WTC11 (cell line): Measurements from ENCODE around the gene WBP4. TPM values are rescaled to one million over a fixed set of nuclear protein-coding genes. Genes with fewer than 3 reads are reported as not detected.

ENCODE experiments used
- ATAC-seq: fragments of 200-7000 bp; cut with Tn5 transposase; 2 replicates; pipeline ENCODE4 v1.10.0; 2021; ENCODE audit warnings: mild to moderate bottlenecking, moderate library complexity
- CTCF ChIA-PET: fragments of 300-600 bp; sonication (Branson Sonifier 250); formaldehyde crosslinking; loops from one replicate; lab custom pipeline; 2021; ENCODE audit warnings: antibody characterized with exemption; lab: Charles Lee
- POLR2A ChIA-PET: fragments of 350-600 bp; sonication (Branson Sonifier 250); formaldehyde crosslinking; loops from one replicate; lab custom pipeline; 2021; ENCODE audit warnings: antibody characterized with exemption; lab: Charles Lee
- DNase-seq: peaks from one replicate; pipeline ENCODE4 v3.0.0; 2021; ENCODE audit warnings: low spot score
- H3K27ac Mint-ChIP-seq: 2 replicates; pipeline ENCODE4 v1.8.0; 2021; ENCODE audit warnings: mixed read lengths
- H3K27me3 Mint-ChIP-seq: 2 replicates; pipeline ENCODE4 v1.8.0; 2021; ENCODE audit warnings: low read depth, mild to moderate bottlenecking, moderate library complexity, mixed read lengths
- H3K36me3 Mint-ChIP-seq: 2 replicates; pipeline ENCODE4 v1.8.0; 2021; ENCODE audit warnings: mixed read lengths
- H3K4me1 Mint-ChIP-seq: 2 replicates; pipeline ENCODE4 v1.8.0; 2022; ENCODE audit warnings: mixed read lengths
- H3K4me3 Mint-ChIP-seq: 2 replicates; pipeline ENCODE4 v1.8.0; 2021; ENCODE audit warnings: mild to moderate bottlenecking, moderate library complexity, mixed read lengths
- H3K9me3 Mint-ChIP-seq: 2 replicates; pipeline ENCODE4 v1.8.0; 2021; ENCODE audit warnings: mixed read lengths
- ATF1 ChIP-seq: sonication (generic); formaldehyde crosslinking; IDR thresholded peaks from 2 replicates; pipeline ENCODE4 v1.8.1; 2023; ENCODE audit warnings: mild to moderate bottlenecking, moderate library complexity, missing genetic modification reagents
- CBFB ChIP-seq: sonication (generic); formaldehyde crosslinking; IDR thresholded peaks from 2 replicates; pipeline ENCODE4 v1.8.1; 2022; ENCODE audit warnings: mild to moderate bottlenecking, low read depth, missing genetic modification reagents
- CREM ChIP-seq: sonication (generic); formaldehyde crosslinking; IDR thresholded peaks from 2 replicates; pipeline ENCODE4 v1.8.1; 2022; ENCODE audit warnings: mild to moderate bottlenecking, missing genetic modification reagents, moderate library complexity
- ERG ChIP-seq: fragments of 250-450 bp; sonication (Bioruptor Pico); IDR thresholded peaks from 2 replicates; pipeline ENCODE4 v1.8.0; 2021; ENCODE audit warnings: mild to moderate bottlenecking
- FOXJ3 ChIP-seq: sonication (generic); formaldehyde crosslinking; IDR thresholded peaks from 2 replicates; pipeline ENCODE4 v1.9.0; 2021; ENCODE audit warnings: missing genetic modification reagents, mild to moderate bottlenecking, borderline replicate concordance
- FOXK1 ChIP-seq: sonication (generic); formaldehyde crosslinking; IDR thresholded peaks from 2 replicates; pipeline ENCODE4 v1.8.0; 2022; ENCODE audit warnings: mild to moderate bottlenecking, moderate library complexity, missing genetic modification reagents
- IRF2 ChIP-seq: sonication (generic); formaldehyde crosslinking; IDR thresholded peaks from 2 replicates; pipeline ENCODE4 v1.8.0; 2022; ENCODE audit warnings: low read depth, missing genetic modification reagents, borderline replicate concordance
- KAT7 ChIP-seq: sonication (generic); formaldehyde crosslinking; IDR thresholded peaks from 2 replicates; pipeline ENCODE4 v1.8.1; 2023; ENCODE audit warnings: missing genetic modification reagents, mild to moderate bottlenecking, borderline replicate concordance
- MXD4 ChIP-seq: fragments of 250-450 bp; sonication (Bioruptor Pico); IDR thresholded peaks from 2 replicates; pipeline ENCODE4 v1.8.0; 2021; ENCODE audit warnings: mild to moderate bottlenecking, moderate library complexity, borderline replicate concordance
- MYBL2 ChIP-seq: sonication (generic); formaldehyde crosslinking; IDR thresholded peaks from 2 replicates; pipeline ENCODE4 v1.8.1; 2023; ENCODE audit warnings: mild to moderate bottlenecking, moderate library complexity, missing genetic modification reagents
- NR1H2 ChIP-seq: sonication (generic); formaldehyde crosslinking; IDR thresholded peaks from 2 replicates; pipeline ENCODE4 v1.9.0; 2021; ENCODE audit warnings: mild to moderate bottlenecking, moderate library complexity, missing genetic modification reagents
- PRRX2 ChIP-seq: fragments of 250-450 bp; sonication (Bioruptor Pico); IDR thresholded peaks from 2 replicates; pipeline ENCODE4 v1.8.0; 2021; ENCODE audit warnings: mild to moderate bottlenecking
- SMAD3 ChIP-seq: sonication (generic); formaldehyde crosslinking; IDR thresholded peaks from 2 replicates; pipeline ENCODE4 v1.8.0; 2022; ENCODE audit warnings: missing genetic modification reagents, mild to moderate bottlenecking, borderline replicate concordance
- STAT6 ChIP-seq: sonication (generic); formaldehyde crosslinking; conservative IDR thresholded peaks from 2 replicates; pipeline ENCODE4 v1.8.1; 2023; ENCODE audit warnings: mild to moderate bottlenecking, low read depth, missing genetic modification reagents, moderate library complexity
- TEAD1 ChIP-seq: sonication (generic); formaldehyde crosslinking; IDR thresholded peaks from 2 replicates; pipeline ENCODE4 v1.8.0; 2022; ENCODE audit warnings: mild to moderate bottlenecking, missing genetic modification reagents
- USF2 ChIP-seq: sonication (generic); formaldehyde crosslinking; IDR thresholded peaks from 2 replicates; pipeline ENCODE4 v1.8.1; 2023; ENCODE audit warnings: mild to moderate bottlenecking, missing genetic modification reagents, moderate library complexity
- ZNF121 ChIP-seq: sonication (generic); formaldehyde crosslinking; IDR thresholded peaks from 2 replicates; pipeline ENCODE4 v1.8.0; 2023; ENCODE audit warnings: missing genetic modification reagents
- ZNF263 ChIP-seq: sonication (generic); formaldehyde crosslinking; IDR thresholded peaks from 2 replicates; pipeline ENCODE4 v1.8.1; 2022; ENCODE audit warnings: low read depth, mild to moderate bottlenecking, moderate library complexity, missing genetic modification reagents
- ZNF317 ChIP-seq: sonication (generic); formaldehyde crosslinking; IDR thresholded peaks from 2 replicates; pipeline ENCODE4 v1.8.1; 2023; ENCODE audit warnings: low read depth, mild to moderate bottlenecking, moderate library complexity, missing genetic modification reagents, borderline replicate concordance
- ZNF423 ChIP-seq: fragments of 250-450 bp; sonication (Bioruptor Pico); IDR thresholded peaks from 2 replicates; pipeline ENCODE4 v2.1.2; 2022; ENCODE audit warnings: mild to moderate bottlenecking, moderate library complexity
- total RNA-seq: library from RNA; stranded (reverse); gene quantifications from 3 replicates; pipeline ENCODE4 v1.2.3, GENCODE V29; 2021
- TF ChIP-seq, protein P1 (sequence below): sonication (generic); formaldehyde crosslinking; IDR thresholded peaks from 2 replicates; pipeline ENCODE4 v1.8.1; 2023; ENCODE audit warnings: mild to moderate bottlenecking, missing genetic modification reagents
- TF ChIP-seq, protein P2 (sequence below): sonication (generic); formaldehyde crosslinking; IDR thresholded peaks from 2 replicates; pipeline ENCODE4 v1.8.1; 2022; ENCODE audit warnings: low read depth, missing genetic modification reagents, borderline replicate concordance

Gene WBP4
- total RNA-seq, 1 experiment from 2014 or later, result 9.6 TPM

- TF ChIP-seq KAT7 (CRISPR knock-in tag), result no peak
- no peak for TF ChIP-seq IRF2 (CRISPR knock-in tag)
- no peak for TF ChIP-seq ZNF121
- TF ChIP-seq STAT6 (CRISPR knock-in tag), result no peak
- TF ChIP-seq FOXK1, result no peak
- TF ChIP-seq, protein P1, sequence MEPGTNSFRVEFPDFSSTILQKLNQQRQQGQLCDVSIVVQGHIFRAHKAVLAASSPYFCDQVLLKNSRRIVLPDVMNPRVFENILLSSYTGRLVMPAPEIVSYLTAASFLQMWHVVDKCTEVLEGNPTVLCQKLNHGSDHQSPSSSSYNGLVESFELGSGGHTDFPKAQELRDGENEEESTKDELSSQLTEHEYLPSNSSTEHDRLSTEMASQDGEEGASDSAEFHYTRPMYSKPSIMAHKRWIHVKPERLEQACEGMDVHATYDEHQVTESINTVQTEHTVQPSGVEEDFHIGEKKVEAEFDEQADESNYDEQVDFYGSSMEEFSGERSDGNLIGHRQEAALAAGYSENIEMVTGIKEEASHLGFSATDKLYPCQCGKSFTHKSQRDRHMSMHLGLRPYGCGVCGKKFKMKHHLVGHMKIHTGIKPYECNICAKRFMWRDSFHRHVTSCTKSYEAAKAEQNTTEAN (CRISPR knock-in tag), result no peak
- TF ChIP-seq ERG (CRISPR knock-in tag), result no peak
Measured at GRCh38 chr13:41025518-41025917, 35.8 kb upstream of the WBP4 start (continued).

DNA sequence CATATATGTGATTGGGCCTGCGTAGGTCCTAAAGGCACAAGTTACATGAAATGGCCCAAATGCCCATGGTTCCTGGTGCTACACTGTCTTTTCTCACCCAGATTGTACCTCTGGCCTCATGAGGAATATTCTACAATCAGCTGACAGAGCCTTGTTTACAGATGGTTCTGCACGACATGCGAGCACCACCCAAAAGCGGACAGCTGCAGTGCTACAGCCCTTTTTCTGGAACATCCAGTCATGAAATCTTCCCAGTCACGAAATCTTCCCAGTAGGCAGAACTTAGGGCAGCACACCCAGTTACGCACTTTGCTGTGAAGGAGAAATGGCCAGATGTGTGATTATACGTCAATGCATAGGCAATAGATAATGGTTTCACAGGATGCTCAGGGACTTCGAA, 34.5 kb upstream of the WBP4 start:
- H3K9me3 Mint-ChIP-seq, result no peaks in the 10 kb centered on the region
- H3K4me3 Mint-ChIP-seq, result no peak overlapping the region
- no peaks in the 10 kb centered on the region; the same call in 1 of the 2 replicates for H3K4me1 Mint-ChIP-seq
- no peaks in the 10 kb centered on the region for H3K27me3 Mint-ChIP-seq
- DNase-seq (no peak), ATAC-seq (no peak)
- no peaks in the 10 kb centered on the region for H3K36me3 Mint-ChIP-seq
- H3K27ac Mint-ChIP-seq, result no peak overlapping the region
- TF ChIP-seq USF2 (CRISPR knock-in tag) (no peak), ZNF317 (CRISPR knock-in tag) (no peak), ZNF263 (CRISPR knock-in tag) (no peak), NR1H2 (no peak), ATF1 (CRISPR knock-in tag) (no peak), CREM (no peak), STAT6 (CRISPR knock-in tag) (no peak), SMAD3 (CRISPR knock-in tag) (no peak), CBFB (CRISPR knock-in tag) (no peak), MXD4 (CRISPR knock-in tag) (no peak), PRRX2 (no peak), TEAD1 (CRISPR knock-in tag) (no peak), ZNF423 (CRISPR knock-in tag) (no peak), FOXJ3 (no peak), ERG (CRISPR knock-in tag) (no peak), MYBL2 (CRISPR knock-in tag) (no peak)
- TF ChIP-seq, protein P2, sequence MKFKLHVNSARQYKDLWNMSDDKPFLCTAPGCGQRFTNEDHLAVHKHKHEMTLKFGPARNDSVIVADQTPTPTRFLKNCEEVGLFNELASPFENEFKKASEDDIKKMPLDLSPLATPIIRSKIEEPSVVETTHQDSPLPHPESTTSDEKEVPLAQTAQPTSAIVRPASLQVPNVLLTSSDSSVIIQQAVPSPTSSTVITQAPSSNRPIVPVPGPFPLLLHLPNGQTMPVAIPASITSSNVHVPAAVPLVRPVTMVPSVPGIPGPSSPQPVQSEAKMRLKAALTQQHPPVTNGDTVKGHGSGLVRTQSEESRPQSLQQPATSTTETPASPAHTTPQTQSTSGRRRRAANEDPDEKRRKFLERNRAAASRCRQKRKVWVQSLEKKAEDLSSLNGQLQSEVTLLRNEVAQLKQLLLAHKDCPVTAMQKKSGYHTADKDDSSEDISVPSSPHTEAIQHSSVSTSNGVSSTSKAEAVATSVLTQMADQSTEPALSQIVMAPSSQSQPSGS (CRISPR knock-in tag), result no peak
- ChIA-PET POLR2A (no interaction called here), CTCF (no interaction called here)
